Fibroblast of lung (primary cell): ENCODE measurements around the gene BTNL3.

Source experiments
- EZH2 ChIP-seq: IDR thresholded peaks from 2 replicates; pipeline ENCODE4 v1.5.1; 2012; ENCODE audit warnings: low read length, control low read depth, mild to moderate bottlenecking; ENCODE audit errors: missing control alignments
- TF ChIP-seq, protein P1 (sequence below), 2 donors: IDR thresholded peaks in 1 of 2; conservative IDR thresholded peaks in 1 of 2; 1 replicate in 1 of 2; 2 replicates in 1 of 2; pipeline ENCODE4 v1.5.1; 2011 to 2012; ENCODE audit warnings: low read length in 2 of 2, control low read depth in 1 of 2, inconsistent platforms in 1 of 2, low read depth in 1 of 2, mild to moderate bottlenecking in 1 of 2

- TF ChIP-seq, protein P1, sequence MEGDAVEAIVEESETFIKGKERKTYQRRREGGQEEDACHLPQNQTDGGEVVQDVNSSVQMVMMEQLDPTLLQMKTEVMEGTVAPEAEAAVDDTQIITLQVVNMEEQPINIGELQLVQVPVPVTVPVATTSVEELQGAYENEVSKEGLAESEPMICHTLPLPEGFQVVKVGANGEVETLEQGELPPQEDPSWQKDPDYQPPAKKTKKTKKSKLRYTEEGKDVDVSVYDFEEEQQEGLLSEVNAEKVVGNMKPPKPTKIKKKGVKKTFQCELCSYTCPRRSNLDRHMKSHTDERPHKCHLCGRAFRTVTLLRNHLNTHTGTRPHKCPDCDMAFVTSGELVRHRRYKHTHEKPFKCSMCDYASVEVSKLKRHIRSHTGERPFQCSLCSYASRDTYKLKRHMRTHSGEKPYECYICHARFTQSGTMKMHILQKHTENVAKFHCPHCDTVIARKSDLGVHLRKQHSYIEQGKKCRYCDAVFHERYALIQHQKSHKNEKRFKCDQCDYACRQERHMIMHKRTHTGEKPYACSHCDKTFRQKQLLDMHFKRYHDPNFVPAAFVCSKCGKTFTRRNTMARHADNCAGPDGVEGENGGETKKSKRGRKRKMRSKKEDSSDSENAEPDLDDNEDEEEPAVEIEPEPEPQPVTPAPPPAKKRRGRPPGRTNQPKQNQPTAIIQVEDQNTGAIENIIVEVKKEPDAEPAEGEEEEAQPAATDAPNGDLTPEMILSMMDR (conservative IDR thresholded peaks at IDR 0.05 in 1 of 2, IDR thresholded peaks at IDR 0.05 in 1 of 2; ENCODE audit: low read depth in 1 of 2, low read length in 2 of 2) = no peak
- TF ChIP-seq EZH2 = no peak
These were observed 10.8 kb upstream of the BTNL3 start for GRCh38 chr5:180977852-180978251.
